Mesenchymal stem cell (in vitro differentiated cells and primary cell): Measurements from ENCODE around the gene ATOX1.
"Not testable (repeated sequence)": the region's sequence is repeated elsewhere in the genome, so short reads cannot be mapped to it uniquely, and the experiment has no call there.

Experiments
- DNase-seq: peaks from one replicate; pipeline ENCODE4 v3.0.0-alpha.2; 2013
- H2AFZ ChIP-seq: one replicate; pipeline ENCODE4 v1.6.1; 2013; ENCODE audit warnings: low read depth, mild to moderate bottlenecking, control low read depth, inconsistent platforms, low read length, moderate library complexity
- H2AK5ac ChIP-seq: 2 replicates; pipeline ENCODE4 v1.6.1; 2013; ENCODE audit warnings: low read length, moderate library complexity, mild to moderate bottlenecking, inconsistent platforms; ENCODE audit not compliant: severe bottlenecking
- H2BK120ac ChIP-seq: one replicate; pipeline ENCODE4 v1.6.1; 2013; ENCODE audit warnings: low read depth, mild to moderate bottlenecking, inconsistent platforms, low read length, moderate library complexity
- H2BK12ac ChIP-seq, 2 experiments: one replicate each; pipeline ENCODE4 v1.6.1; 2013; ENCODE audit warnings: inconsistent platforms in 2 of 2, low read length in 2 of 2, mild to moderate bottlenecking in 2 of 2, moderate library complexity in 2 of 2, control low read depth in 1 of 2
- H2BK15ac ChIP-seq: one replicate; pipeline ENCODE4 v1.6.1; 2013; ENCODE audit warnings: mild to moderate bottlenecking, low read depth, inconsistent platforms; ENCODE audit not compliant: poor library complexity, severe bottlenecking
- H2BK5ac ChIP-seq: 2 replicates; pipeline ENCODE4 v1.6.1; 2013; ENCODE audit warnings: low read depth, mild to moderate bottlenecking, low read length, control low read depth, inconsistent platforms; ENCODE audit not compliant: poor library complexity, severe bottlenecking
- H3K14ac ChIP-seq, 2 experiments: one replicate each; pipeline ENCODE4 v1.6.1; 2013; ENCODE audit warnings: inconsistent platforms in 2 of 2, low read length in 2 of 2, control low read depth in 1 of 2, mild to moderate bottlenecking in 1 of 2, moderate library complexity in 1 of 2
- H3K18ac ChIP-seq, 2 experiments: one replicate each; pipeline ENCODE4 v1.6.1; 2013; ENCODE audit warnings: inconsistent platforms in 2 of 2, low read length in 2 of 2, control low read depth in 1 of 2, low read depth in 1 of 2, mild to moderate bottlenecking in 1 of 2
- H3K23ac ChIP-seq, 2 experiments: one replicate each; pipeline ENCODE4 v1.6.1; 2013; ENCODE audit warnings: inconsistent platforms in 2 of 2, low read length in 2 of 2, mild to moderate bottlenecking in 2 of 2, moderate library complexity in 2 of 2, control low read depth in 1 of 2
- H3K27ac ChIP-seq: 2 replicates; pipeline ENCODE4 v1.5.1; 2013; ENCODE audit warnings: mild to moderate bottlenecking, moderate library complexity, low read length, control low read depth, inconsistent platforms; ENCODE audit not compliant: poor library complexity, severe bottlenecking
- H3K27me3 ChIP-seq, 2 experiments: 2 replicates each; pipeline versions ENCODE4 v1.6.1 to v1.7.0; 2013; ENCODE audit warnings: low read length in 2 of 2, mild to moderate bottlenecking in 2 of 2, moderate library complexity in 2 of 2, control low read depth in 1 of 2, inconsistent platforms in 1 of 2; ENCODE audit not compliant: control insufficient read depth in 1 of 2, insufficient read depth in 1 of 2
- H3K36me3 ChIP-seq, 2 experiments: 2 replicates each; pipeline versions ENCODE4 v1.6.1 to v1.7.0; 2013; ENCODE audit warnings: low read length in 2 of 2, control low read depth in 1 of 2, inconsistent platforms in 1 of 2, low read depth in 1 of 2, mild to moderate bottlenecking in 1 of 2; ENCODE audit not compliant: insufficient read depth in 2 of 2, control insufficient read depth in 1 of 2
- H3K4ac ChIP-seq, 2 experiments: one replicate each; pipeline ENCODE4 v1.6.1; 2013; ENCODE audit warnings: inconsistent platforms in 2 of 2, low read length in 2 of 2, mild to moderate bottlenecking in 2 of 2, moderate library complexity in 2 of 2, control low read depth in 1 of 2, low read depth in 1 of 2
- H3K4me1 ChIP-seq: 2 replicates; pipeline ENCODE4 v1.6.1; 2013; ENCODE audit warnings: low read depth, low read length, control low read depth; ENCODE audit not compliant: control insufficient read depth, insufficient read depth
- H3K4me2 ChIP-seq: 2 replicates; pipeline ENCODE4 v1.6.1; 2013; ENCODE audit warnings: low read length, mild to moderate bottlenecking, inconsistent platforms; ENCODE audit not compliant: poor library complexity, severe bottlenecking
- H3K4me3 ChIP-seq, 2 experiments: 2 replicates each; pipeline versions ENCODE4 v1.5.1 to v1.7.0; 2013; ENCODE audit warnings: low read length in 2 of 2, mild to moderate bottlenecking in 2 of 2, control low read depth in 1 of 2, low read depth in 1 of 2; ENCODE audit not compliant: insufficient read depth in 1 of 2
- H3K79me1 ChIP-seq: replicated peaks from 2 replicates; pipeline ENCODE4 v1.6.1; 2013; ENCODE audit warnings: mild to moderate bottlenecking, control low read depth, low read length, inconsistent platforms; ENCODE audit not compliant: poor library complexity, severe bottlenecking
- H3K9ac ChIP-seq: 2 replicates; pipeline ENCODE4 v1.7.0; 2013; ENCODE audit warnings: mild to moderate bottlenecking, low read length, moderate library complexity
- H3K9me3 ChIP-seq: 2 replicates; pipeline ENCODE4 v1.7.0; 2013; ENCODE audit warnings: mild to moderate bottlenecking, low read length; ENCODE audit not compliant: control insufficient read depth
- H4K8ac ChIP-seq: one replicate; pipeline ENCODE4 v1.6.1; 2013; ENCODE audit warnings: inconsistent platforms, mild to moderate bottlenecking, low read length, moderate library complexity
- H4K91ac ChIP-seq: one replicate; pipeline ENCODE4 v1.6.1; 2013; ENCODE audit warnings: mild to moderate bottlenecking, low read length, inconsistent platforms
- WGBS: methylation state at CpG from one replicate; pipeline ENCODE4 v1.1.7; 2013; ENCODE audit warnings: mixed read lengths; 5-methylcytosine and 5-hydroxymethylcytosine counted together

Gene ATOX1

DNA sequence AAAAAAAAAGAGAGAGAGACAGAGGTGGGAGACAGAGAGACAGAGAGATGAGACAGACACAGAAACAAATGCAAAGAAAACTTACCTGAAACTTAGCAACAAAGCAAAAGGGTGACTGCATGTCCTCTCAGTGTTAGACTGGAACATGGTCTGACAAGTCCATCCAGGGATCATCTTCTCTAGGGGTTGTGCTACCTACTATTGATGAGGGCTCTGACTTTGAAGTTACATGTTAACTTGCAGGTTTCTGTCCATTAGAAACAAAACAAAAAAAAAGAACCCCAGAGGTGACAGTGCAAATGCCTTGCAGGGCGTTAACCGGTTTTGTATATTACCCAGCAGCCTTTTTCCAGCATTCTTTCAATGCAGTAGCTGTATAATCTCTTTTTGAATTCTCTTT, 58.1 kb downstream of the ATOX1 start:
- no peak for DNase-seq
- Histone ChIP-seq H2BK5ac (no peak overlapping the region), H4K8ac (peak overlapping the region; percentile 45), H3K4ac (peak overlapping the region in 1 of 2 experiments; percentile 20), H3K14ac (no peak overlapping the region), H3K9ac (peak overlapping the region; percentile 93), H2AK5ac (peak overlapping the region; percentile 64), H2AFZ (no peak overlapping the region), H2BK12ac (peak overlapping the region; percentile 65 to 94), H3K18ac (peak overlapping the region in 1 of 2 experiments; percentile 90), H3K4me3 (no peak overlapping the region), H3K27ac (peak overlapping the region; percentile 100), H3K4me2 (no peak overlapping the region), H3K23ac (no peak overlapping the region), H3K9me3 (no peaks in the 10 kb centered on the region), H2BK120ac (no peak overlapping the region), H3K36me3 (no peaks in the 10 kb centered on the region), H2BK15ac (no peak overlapping the region), H4K91ac (no peak overlapping the region), H3K79me1 (no peaks in the 10 kb centered on the region), H3K4me1 (peaks cover 24% of the 10 kb centered on the region), H3K27me3 (no peaks in the 10 kb centered on the region)
- WGBS = 93% methylated on average over 2 of the region's 2 CpGs

DNA sequence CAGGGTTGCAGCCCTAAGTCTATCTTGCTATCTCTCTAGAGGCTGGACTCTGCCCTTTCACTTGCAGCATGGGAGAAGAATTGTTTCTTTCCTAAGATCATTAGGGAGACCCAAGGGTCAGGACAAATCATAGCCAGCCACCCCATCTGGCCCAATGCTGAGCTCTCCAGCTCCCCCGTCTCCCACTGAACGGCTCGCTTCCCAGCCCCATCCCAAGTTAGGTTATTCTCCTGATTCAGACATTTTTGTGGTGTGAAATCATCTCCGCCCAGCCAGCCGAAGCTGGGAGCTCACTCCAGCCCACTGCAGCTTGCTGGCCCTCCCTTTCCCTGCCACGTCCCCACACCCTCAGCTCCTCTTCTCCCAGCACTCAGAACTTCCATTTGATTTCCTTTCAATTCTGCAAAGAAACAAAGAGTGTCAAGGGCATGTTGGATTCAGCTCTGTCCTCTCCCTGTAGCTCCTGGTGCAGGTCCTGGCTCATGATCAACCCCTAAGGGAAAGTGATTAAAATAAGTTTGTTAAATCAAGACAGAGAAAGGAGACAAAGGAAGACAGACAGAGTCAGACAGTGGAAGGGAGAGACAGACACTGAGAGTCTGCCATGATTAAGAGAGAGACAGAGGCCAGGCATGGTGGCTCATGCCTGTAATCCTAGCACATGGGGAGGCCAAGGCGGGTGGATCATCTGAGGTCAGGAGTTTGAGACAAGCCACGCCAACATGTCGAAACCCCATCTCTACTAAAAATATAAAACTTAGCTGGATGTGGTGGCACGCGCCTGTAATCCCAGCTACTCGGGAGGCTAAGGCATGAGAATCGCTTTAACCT, 59.1 kb downstream of the ATOX1 start:
- Histone ChIP-seq H2BK12ac (peak overlapping the region; percentile 94 to 100), H3K27me3 (no peaks in the 10 kb centered on the region), H3K9me3 (no peaks in the 10 kb centered on the region), H3K14ac (peak overlapping the region in 1 of 2 experiments; percentile 66), H4K91ac (peak overlapping the region; percentile 98), H2AK5ac (peak overlapping the region; percentile 85), H3K4me2 (no peak overlapping the region), H3K27ac (peak overlapping the region; percentile 100), H3K4me3 (peak overlapping the region in 1 of 2 experiments; percentile 14), H2BK120ac (peak overlapping the region; percentile 98), H3K23ac (no peak overlapping the region), H2BK15ac (peak overlapping the region; percentile 54), H3K9ac (peak overlapping the region; percentile 93), H2AFZ (no peak overlapping the region), H3K36me3 (no peaks in the 10 kb centered on the region), H2BK5ac (peak overlapping the region; percentile 94), H3K4ac (peak overlapping the region; percentile 90 to 100), H3K79me1 (peaks cover 4% of the 10 kb centered on the region), H3K4me1 (peaks cover 23% of the 10 kb centered on the region), H4K8ac (peak overlapping the region; percentile 97), H3K18ac (peak overlapping the region; percentile 95 to 99)
- WGBS = 41% methylated on average over 13 of the region's 13 CpGs
- peak; percentile 99 for DNase-seq

DNA sequence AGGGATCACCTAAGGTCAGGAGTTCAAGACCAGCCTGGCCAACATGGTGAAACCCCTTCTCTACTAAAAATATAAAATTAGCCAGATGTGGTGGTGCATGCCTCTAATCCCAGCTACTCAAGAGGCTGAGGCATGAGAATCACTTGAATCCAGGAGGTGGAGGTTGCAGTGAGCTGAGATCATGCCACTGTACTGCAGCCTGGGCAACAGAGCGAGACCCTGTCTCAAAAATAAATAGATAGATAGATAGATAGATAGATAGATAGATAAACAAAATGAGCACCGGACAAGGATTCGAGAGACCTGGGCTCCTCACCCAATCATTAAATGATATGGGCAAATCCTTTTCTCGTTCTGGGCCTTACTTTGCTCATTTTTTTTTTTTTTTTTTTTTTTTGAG, 60.4 kb downstream of the ATOX1 start:
- Histone ChIP-seq H3K27ac (peak overlapping the region; percentile 98), H3K18ac (peak overlapping the region in 1 of 2 experiments; percentile 98), H2BK15ac (peak overlapping the region; percentile 33), H2AK5ac (peak overlapping the region; percentile 99), H2BK12ac (peak overlapping the region; percentile 85 to 100), H2BK120ac (peak overlapping the region; percentile 89), H3K4me1 (peaks cover 21% of the 10 kb centered on the region), H3K9ac (peak overlapping the region; percentile 95)
- not testable (repeated sequence) for H2BK5ac ChIP-seq, H3K4me3 ChIP-seq, H3K36me3 ChIP-seq, H3K27me3 ChIP-seq, H3K23ac ChIP-seq, DNase-seq, H3K4ac ChIP-seq, H3K14ac ChIP-seq, H3K9me3 ChIP-seq, H4K91ac ChIP-seq, H2AFZ ChIP-seq, H3K4me2 ChIP-seq, H3K79me1 ChIP-seq, H4K8ac ChIP-seq
- 100% methylated on average over 1 of the region's 4 CpGs for WGBS

DNA sequence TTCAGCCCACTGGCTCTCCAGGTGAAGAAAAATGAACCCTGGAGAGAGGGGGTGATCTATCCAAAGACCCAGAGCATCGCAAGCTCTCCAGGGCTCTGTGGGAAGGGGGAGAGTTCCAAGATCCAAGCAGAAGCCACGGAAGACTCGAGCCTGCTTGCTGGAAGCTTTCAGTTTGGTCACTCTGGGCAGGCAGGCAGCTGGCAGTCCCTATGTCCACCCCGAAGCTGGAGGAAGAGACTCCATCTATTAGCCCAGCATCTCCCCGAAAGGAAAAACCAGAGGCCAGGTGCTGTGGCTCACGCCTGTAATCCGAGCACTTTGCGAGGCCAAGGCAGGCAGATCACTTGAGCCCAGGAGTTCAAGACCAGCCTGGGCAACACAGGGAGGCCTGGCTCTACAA, 61.0 kb downstream of the ATOX1 start:
- Histone ChIP-seq H2BK12ac (peak overlapping the region; percentile 85 to 100), H3K14ac (peak overlapping the region in 1 of 2 experiments; percentile 87), H3K18ac (peak overlapping the region; percentile 56 to 98), H3K36me3 (no peaks in the 10 kb centered on the region), H4K91ac (peak overlapping the region; percentile 70), H2BK15ac (peak overlapping the region; percentile 26), H3K4me2 (no peak overlapping the region), H2AK5ac (peak overlapping the region; percentile 99), H4K8ac (peak overlapping the region; percentile 41), H3K79me1 (peaks cover 4% of the 10 kb centered on the region), H3K9ac (peak overlapping the region; percentile 95), H2AFZ (no peak overlapping the region), H3K27me3 (no peaks in the 10 kb centered on the region), H3K9me3 (no peaks in the 10 kb centered on the region), H3K27ac (peak overlapping the region; percentile 98), H3K4ac (peak overlapping the region; percentile 73 to 98), H3K23ac (peak overlapping the region in 1 of 2 experiments; percentile 81), H3K4me3 (peak overlapping the region in 1 of 2 experiments; percentile 40), H2BK120ac (peak overlapping the region; percentile 89), H2BK5ac (no peak overlapping the region), H3K4me1 (peaks cover 19% of the 10 kb centered on the region)
- 79% methylated on average over 8 of the region's 8 CpGs for WGBS
- DNase-seq = peak; percentile 34
